CD4-positive, alpha-beta memory T cell (primary cell): Measurements from ENCODE around the gene CCDC90B. TPM values are rescaled to one million over a fixed set of nuclear protein-coding genes. Genes with fewer than 3 reads are reported as not detected.

Experiments
- CTCF ChIA-PET: fragments of 350-600 bp; sonication (Branson Sonifier 250); formaldehyde crosslinking; loops from one replicate; lab custom pipeline; 2021; ENCODE audit warnings: inconsistent platforms; ENCODE audit not compliant: partially characterized antibody; lab: Charles Lee
- POLR2A ChIA-PET: fragments of 350-600 bp; sonication (Branson Sonifier 250); formaldehyde crosslinking; loops from one replicate; lab custom pipeline; 2021; ENCODE audit not compliant: partially characterized antibody; lab: Charles Lee
- DNase-seq, 5 donors: peaks; one replicate each; pipeline versions ENCODE4 v3.0.0 to v3.0.0-alpha.2; 2020 to 2022; ENCODE audit warnings: mixed read lengths in 1 of 5
- H3K27ac ChIP-seq: one replicate; pipeline ENCODE4 v1.7.0; 2013; ENCODE audit warnings: low read depth, low read length
- H3K27me3 ChIP-seq: 2 replicates; pipeline ENCODE4 v1.7.0; 2013; ENCODE audit warnings: mild to moderate bottlenecking, low read length, moderate library complexity; ENCODE audit not compliant: insufficient read depth
- H3K36me3 ChIP-seq: 2 replicates; pipeline ENCODE4 v1.7.0; 2013; ENCODE audit warnings: mild to moderate bottlenecking, low read length, moderate library complexity; ENCODE audit not compliant: insufficient read depth
- H3K4me1 ChIP-seq: 2 replicates; pipeline ENCODE4 v1.7.0; 2013; ENCODE audit warnings: mild to moderate bottlenecking, low read length, moderate library complexity; ENCODE audit not compliant: insufficient read depth
- H3K4me3 ChIP-seq, 2 donors: one replicate each; pipeline ENCODE4 v1.7.0; 2013; ENCODE audit warnings: low read length in 2 of 2, mild to moderate bottlenecking in 1 of 2
- H3K9me3 ChIP-seq, 2 donors: one replicate each; pipeline ENCODE4 v1.7.0; 2013; ENCODE audit warnings: low read length in 2 of 2, control low read depth in 1 of 2; ENCODE audit not compliant: control insufficient read depth in 1 of 2
- H3K27ac Mint-ChIP-seq, 7 donors: one replicate each; pipeline ENCODE4 v1.8.0; 2020 to 2021; ENCODE audit warnings: mixed read lengths in 7 of 7, mild to moderate bottlenecking in 6 of 7, inconsistent platforms in 3 of 7, moderate library complexity in 3 of 7
- H3K27me3 Mint-ChIP-seq, 2 donors: one replicate each; pipeline ENCODE4 v1.8.0; 2020 to 2021; ENCODE audit warnings: mixed read lengths in 2 of 2
- H3K36me3 Mint-ChIP-seq, 2 donors: one replicate each; pipeline ENCODE4 v1.8.0; 2020 to 2021; ENCODE audit warnings: mixed read lengths in 2 of 2, inconsistent platforms in 1 of 2, mild to moderate bottlenecking in 1 of 2
- H3K4me1 Mint-ChIP-seq, 4 donors: one replicate each; pipeline ENCODE4 v1.8.0; 2020 to 2021; ENCODE audit warnings: mixed read lengths in 4 of 4, mild to moderate bottlenecking in 1 of 4
- H3K4me3 Mint-ChIP-seq, 8 donors: one replicate each; pipeline ENCODE4 v1.8.0; 2020 to 2021; ENCODE audit warnings: mixed read lengths in 8 of 8, mild to moderate bottlenecking in 7 of 8, moderate library complexity in 6 of 8, inconsistent platforms in 3 of 8
- H3K9me3 Mint-ChIP-seq, 8 donors: one replicate each; pipeline ENCODE4 v1.8.0; 2020 to 2021; ENCODE audit warnings: mixed read lengths in 8 of 8, mild to moderate bottlenecking in 5 of 8, inconsistent platforms in 3 of 8, moderate library complexity in 1 of 8
- intact Hi-C: fragments of 100-400 bp; cut with micrococcal nuclease; formaldehyde crosslinking; loops from one replicate; pipeline ENCODE4 v1.15.1; 2023
- polyA plus RNA-seq, 2 donors: library from polyadenylated mRNA; unstranded; fragments of 300-500 nt; fragmentation: Illumina TruSeq; gene quantifications; one replicate each; pipeline ENCODE4 v1.2.3, GENCODE V29; 2021
- total RNA-seq, 2 experiments: library from RNA; stranded (reverse); gene quantifications; one replicate each; pipeline ENCODE4 v1.2.3, GENCODE V29; 2021

The CCDC90B gene
- total and polyA plus RNA-seq, 4 experiments from 2014 or later = 37.6 to 79.5 (median 49.4) TPM

GRCh38 chr11:83306200-83307080 lies 20.3 kb upstream of the CCDC90B start:
- POLR2A ChIA-PET = no interaction called here
- no peak overlapping the region for H3K27ac Mint-ChIP-seq
- Histone ChIP-seq H3K4me3 (no peak overlapping the region), H3K27me3 (no peaks in the 10 kb centered on the region), H3K4me1 (no peaks in the 10 kb centered on the region), H3K9me3 (no peaks in the 10 kb centered on the region), H3K27ac (no peak overlapping the region), H3K36me3 (no peaks in the 10 kb centered on the region)
- no peaks in the 10 kb centered on the region for H3K4me1 Mint-ChIP-seq
- H3K27me3 Mint-ChIP-seq = peaks cover 4 to 5% of the 10 kb centered on the region in 2 donors
- intact Hi-C loops = no loop called here
- DNase-seq = no peak
- H3K9me3 Mint-ChIP-seq = no peaks in the 10 kb centered on the region
- no peaks in the 10 kb centered on the region for H3K36me3 Mint-ChIP-seq
- CTCF ChIA-PET = interaction anchor here (1.3 to 2.2 kb wide), 3 partner anchors 9 to 14 kb away, joined by 3 to 13 read pairs (median 5); no protein-coding TSS in a partner anchor
- no peak overlapping the region for H3K4me3 Mint-ChIP-seq

GRCh38 chr11:83303316-83303715 lies 17.1 kb upstream of the CCDC90B start:
- H3K9me3 Mint-ChIP-seq = no peaks in the 10 kb centered on the region
- H3K36me3 ChIP-seq = no peaks in the 10 kb centered on the region
- no peak overlapping the region for H3K27ac ChIP-seq
- H3K4me1 Mint-ChIP-seq = no peaks in the 10 kb centered on the region
- no peak for DNase-seq
- no peaks in the 10 kb centered on the region for H3K9me3 ChIP-seq
- H3K27me3 Mint-ChIP-seq = peaks cover 1 to 4% of the 10 kb centered on the region in 2 donors
- H3K36me3 Mint-ChIP-seq = no peaks in the 10 kb centered on the region
- intact Hi-C loops = no loop called here
- H3K27ac Mint-ChIP-seq = peak overlapping the region in 1 of 7 donors; percentile 36
- no peaks in the 10 kb centered on the region for H3K4me1 ChIP-seq
- CTCF ChIA-PET = interaction anchor here (1.2 to 4.6 kb wide), 2 partner anchors 9 to 11 kb away, joined by 4 to 23 read pairs; no protein-coding TSS in a partner anchor
- H3K27me3 ChIP-seq = no peaks in the 10 kb centered on the region
- H3K4me3 Mint-ChIP-seq = no peak overlapping the region
- POLR2A ChIA-PET = no interaction called here
- no peak overlapping the region for H3K4me3 ChIP-seq

- ChIA-PET CTCF (interaction anchor here (4.6 kb wide), 1 partner anchor 9 kb away, joined by 23 read pairs; no protein-coding TSS in a partner anchor), POLR2A (no interaction called here)
Observed at GRCh38 chr11:83302151-83302550, 16.0 kb upstream of the CCDC90B start.

GRCh38 chr11:83299681-83300080 lies 13.5 kb upstream of the CCDC90B start:
- Mint-ChIP-seq H3K4me3 (no peak overlapping the region), H3K27ac (no peak overlapping the region), H3K27me3 (peaks cover 6 to 8% of the 10 kb centered on the region in 2 donors), H3K9me3 (no peaks in the 10 kb centered on the region), H3K4me1 (no peaks in the 10 kb centered on the region), H3K36me3 (no peaks in the 10 kb centered on the region)
- ChIA-PET CTCF (interaction anchor here (0.7 kb wide), 1 partner anchor 8 kb away, joined by 3 read pairs; no protein-coding TSS in a partner anchor), POLR2A (no interaction called here)
- Histone ChIP-seq H3K27me3 (no peaks in the 10 kb centered on the region), H3K4me1 (no peaks in the 10 kb centered on the region), H3K36me3 (no peaks in the 10 kb centered on the region), H3K9me3 (no peaks in the 10 kb centered on the region), H3K4me3 (no peak overlapping the region), H3K27ac (no peak overlapping the region)
- no peak for DNase-seq
- intact Hi-C loops = no loop called here

More at GRCh38 chr11:83302151-83302550, 16.0 kb upstream of the CCDC90B start:
- Mint-ChIP-seq H3K4me3 (no peak overlapping the region), H3K27me3 (peaks cover 1 to 3% of the 10 kb centered on the region in 2 donors), H3K9me3 (no peaks in the 10 kb centered on the region), H3K4me1 (no peaks in the 10 kb centered on the region), H3K27ac (no peak overlapping the region), H3K36me3 (no peaks in the 10 kb centered on the region)
- DNase-seq = no peak
- H3K27me3 ChIP-seq = no peaks in the 10 kb centered on the region
- H3K9me3 ChIP-seq = no peaks in the 10 kb centered on the region
- H3K36me3 ChIP-seq = no peaks in the 10 kb centered on the region
- no peaks in the 10 kb centered on the region for H3K4me1 ChIP-seq
- H3K4me3 ChIP-seq = no peak overlapping the region
- intact Hi-C loops = no loop called here
- H3K27ac ChIP-seq = no peak overlapping the region

- no peak overlapping the region for H3K27ac ChIP-seq
Observed at GRCh38 chr11:83294208-83294607, 8.0 kb upstream of the CCDC90B start.

GRCh38 chr11:83293457-83293774 lies 7.2 kb upstream of the CCDC90B start:
- peaks cover 3 to 5% (median 4%) of the 10 kb centered on the region in 4 donors for H3K4me1 Mint-ChIP-seq
- no peaks in the 10 kb centered on the region for H3K36me3 Mint-ChIP-seq
- Histone ChIP-seq H3K9me3 (no peaks in the 10 kb centered on the region), H3K4me1 (no peaks in the 10 kb centered on the region), H3K27me3 (no peaks in the 10 kb centered on the region), H3K27ac (no peak overlapping the region), H3K36me3 (no peaks in the 10 kb centered on the region), H3K4me3 (no peak overlapping the region)
- peak overlapping the region in 1 of 7 donors; percentile 17 for H3K27ac Mint-ChIP-seq
- ChIA-PET CTCF (interaction anchor here (1.0 to 2.9 kb wide), 13 partner anchors 9 to 524 kb away, joined by 3 to 30 read pairs (median 5); no protein-coding TSS in a partner anchor), POLR2A (interaction anchor here (0.6 kb wide), 1 partner anchor 107 kb away, joined by 3 read pairs; no protein-coding TSS in a partner anchor)
- no peak overlapping the region for H3K4me3 Mint-ChIP-seq
- H3K27me3 Mint-ChIP-seq = peaks cover 7 to 12% of the 10 kb centered on the region in 2 donors
- DNase-seq = no peak
- intact Hi-C loops = no loop called here
- no peaks in the 10 kb centered on the region for H3K9me3 Mint-ChIP-seq

More at GRCh38 chr11:83294208-83294607, 8.0 kb upstream of the CCDC90B start:
- Histone ChIP-seq H3K36me3 (no peaks in the 10 kb centered on the region), H3K27me3 (no peaks in the 10 kb centered on the region), H3K4me3 (no peak overlapping the region), H3K9me3 (no peaks in the 10 kb centered on the region), H3K4me1 (no peaks in the 10 kb centered on the region)
- no peaks in the 10 kb centered on the region for H3K9me3 Mint-ChIP-seq
- no peak overlapping the region for H3K4me3 Mint-ChIP-seq
- peaks cover 7 to 12% of the 10 kb centered on the region in 2 donors for H3K27me3 Mint-ChIP-seq
- POLR2A ChIA-PET = no interaction called here
- intact Hi-C loops = no loop called here
- H3K36me3 Mint-ChIP-seq = no peaks in the 10 kb centered on the region
- H3K27ac Mint-ChIP-seq = no peak overlapping the region
- no peak for DNase-seq
- CTCF ChIA-PET = interaction anchor here (0.9 to 2.9 kb wide), 4 partner anchors 9 to 44 kb away, joined by 3 to 30 read pairs (median 4); no protein-coding TSS in a partner anchor
- peaks cover 3 to 5% (median 4%) of the 10 kb centered on the region in 4 donors for H3K4me1 Mint-ChIP-seq
